K562 (cell line): ENCODE results near the gene DGKE. TPM values are rescaled to one million over a fixed set of nuclear protein-coding genes. Genes with fewer than 3 reads are reported as not detected.

Experiments
- microRNA counts: library from miRNA; unstranded; fragments of <30 nt; microRNA quantifications from one replicate; lab custom pipeline; 2016
- polyA plus RNA-seq, 8 experiments: library from polyadenylated mRNA; depleted of rRNA in 4 of 8; stranded (reverse) in 5 of 8; unstranded in 3 of 8; fragments of >200 nt; fragmentation: Nextera tagmentation in 2 of 8; fragmentation: Illumina TruSeq in 1 of 8; extraction: Ambion mirVana in 2 of 8; extraction: Trizol in 1 of 8; gene quantifications; 2 replicates each; pipeline versions ENCODE4 v1.2.1 to v1.2.3, GENCODE V29; 2011 to 2014; ENCODE audit warnings: inconsistent platforms in 1 of 8, missing spikeins in 1 of 8
- small RNA-seq: library from RNA; depleted of rRNA; stranded (forward); fragments of <200 nt; gene quantifications from one replicate; pipeline ENCODE3, GENCODE V24; 2014
- total RNA-seq, 7 experiments: library from RNA; depleted of rRNA in 6 of 7; stranded (reverse); fragments of >200 nt in 6 of 7; fragmentation: Illumina TruSeq in 2 of 7; extraction: Trizol in 2 of 7; gene quantifications; 2 replicates each; pipeline versions ENCODE4 v1.2.1 to v1.2.3, GENCODE V29; 2011 to 2021; ENCODE audit warnings: low replicate concordance in 1 of 7

Gene DGKE
- total and polyA plus RNA-seq, 9 of the 15 experiments (the other 6 are each of a cell fraction or from before 2014, with no cell fraction given): 1.3 to 9.9 (median 5.9) TPM

MicroRNAs within 50 kb of the gene (microRNA counts, 767-probe panel; counts per million panel counts)
- not detected for microRNA hsa-miR-3614-5p (lab: Ali Mortazavi, UCI)

Small RNAs within 50 kb of the gene (small RNA-seq; reads per million reads assigned to genes)
- gene AC015912.2 (not detected), gene RNU6-1158P (not detected)

Other genes with a start within 250 kb of the DGKE start
- not detected in 2 replicates for gene NOG, start 240.5 kb upstream of the DGKE start, total RNA-seq (2014; rRNA removed)
- not detected in 2 replicates for gene NOG, start 240.5 kb upstream of the DGKE start, total RNA-seq (2014; rRNA removed; fragmentation: Illumina TruSeq; extraction: Trizol)
- not detected in 2 replicates for gene NOG, start 240.5 kb upstream of the DGKE start, total RNA-seq (2015; rRNA removed; fragmentation: Illumina TruSeq; extraction: Trizol)
- gene NOG, start 240.5 kb upstream of the DGKE start, total RNA-seq (2021): not detected in 2 replicates
- gene NOG, start 240.5 kb upstream of the DGKE start, polyA plus RNA-seq (2011; rRNA removed): not detected in 2 replicates
- not detected in 2 replicates for gene NOG, start 240.5 kb upstream of the DGKE start, polyA plus RNA-seq (2014; fragmentation: Illumina TruSeq; extraction: Trizol)
- gene NOG, start 240.5 kb upstream of the DGKE start, polyA plus RNA-seq (2014; fragmentation: Nextera tagmentation; extraction: Ambion mirVana): not detected
- gene NOG, start 240.5 kb upstream of the DGKE start, polyA plus RNA-seq (2014; rRNA removed): not detected in 2 replicates
- 0.59 and 1.1 TPM in 2 replicates for gene C17orf67, start 231 bp upstream of the DGKE start, total RNA-seq (2014; rRNA removed)
- 0.62 and 0.64 TPM in 2 replicates for gene C17orf67, start 231 bp upstream of the DGKE start, total RNA-seq (2014; rRNA removed; fragmentation: Illumina TruSeq; extraction: Trizol)
- 0.75 and 0.98 TPM in 2 replicates for gene C17orf67, start 231 bp upstream of the DGKE start, total RNA-seq (2015; rRNA removed; fragmentation: Illumina TruSeq; extraction: Trizol)
- 1.6 and 1.7 TPM in 2 replicates for gene C17orf67, start 231 bp upstream of the DGKE start, total RNA-seq (2021)
- 0.22 and 0.38 TPM in 2 replicates for gene C17orf67, start 231 bp upstream of the DGKE start, polyA plus RNA-seq (2011; rRNA removed)
- 0.24 and 0.27 TPM in 2 replicates for gene C17orf67, start 231 bp upstream of the DGKE start, polyA plus RNA-seq (2014; fragmentation: Illumina TruSeq; extraction: Trizol)
- gene C17orf67, start 231 bp upstream of the DGKE start, polyA plus RNA-seq (2014; fragmentation: Nextera tagmentation; extraction: Ambion mirVana): under 1 TPM; 0.07 to 0.08 TPM
- 0.42 and 0.74 TPM in 2 replicates for gene C17orf67, start 231 bp upstream of the DGKE start, polyA plus RNA-seq (2014; rRNA removed)
- 24.2 and 26.5 TPM in 2 replicates for gene TRIM25, start 79.9 kb downstream of the DGKE start, total RNA-seq (2014; rRNA removed)
- 28.9 and 33.9 TPM in 2 replicates for gene TRIM25, start 79.9 kb downstream of the DGKE start, total RNA-seq (2014; rRNA removed; fragmentation: Illumina TruSeq; extraction: Trizol)
- 26.9 and 28.6 TPM in 2 replicates for gene TRIM25, start 79.9 kb downstream of the DGKE start, total RNA-seq (2015; rRNA removed; fragmentation: Illumina TruSeq; extraction: Trizol)
- 46.6 and 49.5 TPM in 2 replicates for gene TRIM25, start 79.9 kb downstream of the DGKE start, total RNA-seq (2021)
- gene TRIM25, start 79.9 kb downstream of the DGKE start, polyA plus RNA-seq (2011; rRNA removed): 18.7 and 28.4 TPM in 2 replicates
- gene TRIM25, start 79.9 kb downstream of the DGKE start, polyA plus RNA-seq (2014; fragmentation: Illumina TruSeq; extraction: Trizol): 44.1 and 46.4 TPM in 2 replicates
- gene TRIM25, start 79.9 kb downstream of the DGKE start, polyA plus RNA-seq (2014; fragmentation: Nextera tagmentation; extraction: Ambion mirVana): 1 to 10 TPM; 5.9 to 8.5 TPM
- gene TRIM25, start 79.9 kb downstream of the DGKE start, polyA plus RNA-seq (2014; rRNA removed): 21.9 and 24.5 TPM in 2 replicates
- gene COIL, start 126.9 kb downstream of the DGKE start, total RNA-seq (2014; rRNA removed): 25.2 and 25.7 TPM in 2 replicates
- 37.5 and 42.3 TPM in 2 replicates for gene COIL, start 126.9 kb downstream of the DGKE start, total RNA-seq (2014; rRNA removed; fragmentation: Illumina TruSeq; extraction: Trizol)
- gene COIL, start 126.9 kb downstream of the DGKE start, total RNA-seq (2015; rRNA removed; fragmentation: Illumina TruSeq; extraction: Trizol): 37.7 and 40.9 TPM in 2 replicates
- 28.7 and 29.4 TPM in 2 replicates for gene COIL, start 126.9 kb downstream of the DGKE start, total RNA-seq (2021)
- 18.3 and 25.9 TPM in 2 replicates for gene COIL, start 126.9 kb downstream of the DGKE start, polyA plus RNA-seq (2011; rRNA removed)
- 33.2 and 41.3 TPM in 2 replicates for gene COIL, start 126.9 kb downstream of the DGKE start, polyA plus RNA-seq (2014; fragmentation: Illumina TruSeq; extraction: Trizol)
- gene COIL, start 126.9 kb downstream of the DGKE start, polyA plus RNA-seq (2014; fragmentation: Nextera tagmentation; extraction: Ambion mirVana): 10 to 100 TPM; 23.9 to 30.8 TPM
- gene COIL, start 126.9 kb downstream of the DGKE start, polyA plus RNA-seq (2014; rRNA removed): 26.0 and 29.0 TPM in 2 replicates
- gene SCPEP1, start 144.0 kb downstream of the DGKE start, total RNA-seq (2014; rRNA removed): 5.1 and 5.8 TPM in 2 replicates
- gene SCPEP1, start 144.0 kb downstream of the DGKE start, total RNA-seq (2014; rRNA removed; fragmentation: Illumina TruSeq; extraction: Trizol): 5.7 and 8.2 TPM in 2 replicates
- 7.2 and 7.8 TPM in 2 replicates for gene SCPEP1, start 144.0 kb downstream of the DGKE start, total RNA-seq (2015; rRNA removed; fragmentation: Illumina TruSeq; extraction: Trizol)
- gene SCPEP1, start 144.0 kb downstream of the DGKE start, total RNA-seq (2021): 8.1 and 10.0 TPM in 2 replicates
- gene SCPEP1, start 144.0 kb downstream of the DGKE start, polyA plus RNA-seq (2011; rRNA removed): 8.1 TPM in 2 replicates
- gene SCPEP1, start 144.0 kb downstream of the DGKE start, polyA plus RNA-seq (2014; fragmentation: Illumina TruSeq; extraction: Trizol): 6.6 TPM in 2 replicates
- 10 to 100 TPM; 12.2 to 14.8 TPM for gene SCPEP1, start 144.0 kb downstream of the DGKE start, polyA plus RNA-seq (2014; fragmentation: Nextera tagmentation; extraction: Ambion mirVana)
- 5.4 and 6.8 TPM in 2 replicates for gene SCPEP1, start 144.0 kb downstream of the DGKE start, polyA plus RNA-seq (2014; rRNA removed)